HepG2 (cell line): ENCODE measurements around the gene MSL3B.

Source experiments
- BCL6 ChIP-seq: IDR thresholded peaks from 2 replicates; pipeline ENCODE4 v1.6.1; 2016; ENCODE audit warnings: missing genetic modification reagents, missing compliant biosample characterization
- KIAA2018 ChIP-seq: sonication (generic); formaldehyde crosslinking; IDR thresholded peaks from 2 replicates; pipeline ENCODE4 v1.5.0; 2020; ENCODE audit warnings: mild to moderate bottlenecking, missing genetic modification reagents, borderline replicate concordance
- RAD51 ChIP-seq: fragments of 450-650 bp; IDR thresholded peaks from 2 replicates; pipeline ENCODE4 v1.6.1; 2016; ENCODE audit warnings: borderline replicate concordance
- STAT5B ChIP-seq: sonication (generic); formaldehyde crosslinking; IDR thresholded peaks from 2 replicates; pipeline ENCODE4 v1.4.0; 2020; ENCODE audit warnings: missing genetic modification reagents

MSL3B gene

GRCh38 chr2:233846387-233847247 lies 21.6 kb downstream of the MSL3B start (continued):
- TF ChIP-seq KIAA2018 (CRISPR knock-in tag) (no peak), RAD51 (no peak), STAT5B (no peak), BCL6 (CRISPR knock-in tag) (no peak)
